ENCODE measurements around the gene ZNF608.

Gene ZNF608

GRCh38 chr5:124716169-124716568, 30.3 kb downstream of the ZNF608 start:
- DNase-seq: no peak

GRCh38 chr5:124714910-124715309, 31.5 kb downstream of the ZNF608 start:
- no peak for DNase-seq

GRCh38 chr5:124713595-124713994, 32.8 kb downstream of the ZNF608 start:
- no peak for DNase-seq

GRCh38 chr5:124712731-124713305, 33.6 kb downstream of the ZNF608 start:
- no peak for DNase-seq

- no peak for DNase-seq
These were observed 38.4 kb downstream of the ZNF608 start for GRCh38 chr5:124708086-124708485.

GRCh38 chr5:124707520-124707919, 38.9 kb downstream of the ZNF608 start:
- no peak for DNase-seq

GRCh38 chr5:124706729-124707361, 39.6 kb downstream of the ZNF608 start:
- no peak for DNase-seq

GRCh38 chr5:124706051-124706450, 40.4 kb downstream of the ZNF608 start:
- no peak for DNase-seq

GRCh38 chr5:124705577-124705976, 40.9 kb downstream of the ZNF608 start:
- DNase-seq: no peak

GRCh38 chr5:124704594-124705284, 41.7 kb downstream of the ZNF608 start:
- DNase-seq: no peak

- DNase-seq: no peak
These were observed 42.4 kb downstream of the ZNF608 start for GRCh38 chr5:124703995-124704394.

- no peak for DNase-seq
These were observed 43.9 kb downstream of the ZNF608 start for GRCh38 chr5:124702525-124702924.

GRCh38 chr5:124701873-124702425, 44.5 kb downstream of the ZNF608 start:
- no peak for DNase-seq

- no peak for DNase-seq
These were observed 45.4 kb downstream of the ZNF608 start for GRCh38 chr5:124701016-124701415.

- no peak for DNase-seq
These were observed 46.1 kb downstream of the ZNF608 start for GRCh38 chr5:124700333-124700732.

- DNase-seq: no peak
These were observed 47.7 kb downstream of the ZNF608 start for GRCh38 chr5:124698770-124699169.

- DNase-seq: no peak
These were observed 48.4 kb downstream of the ZNF608 start for GRCh38 chr5:124697933-124698591.

- DNase-seq: no peak
These were observed 48.9 kb downstream of the ZNF608 start for GRCh38 chr5:124697501-124697900.

- DNase-seq: no peak
These were observed 49.5 kb downstream of the ZNF608 start for GRCh38 chr5:124696898-124697297.
